NB4 (cell line): ENCODE results near the gene DPF3.

ENCODE experiments used
- MYC ChIP-seq: IDR thresholded peaks from 2 replicates; pipeline ENCODE4 v1.6.1; 2011; ENCODE audit warnings: low read depth, low read length
- POLR2A ChIP-seq: IDR thresholded peaks from 2 replicates; pipeline ENCODE4 v1.6.1; 2011; ENCODE audit warnings: mild to moderate bottlenecking; ENCODE audit not compliant: insufficient read length; ENCODE audit errors: extremely low read depth
- TF ChIP-seq, protein P1 (sequence below): IDR thresholded peaks from one replicate; pipeline ENCODE4 v1.5.1; 2012; ENCODE audit warnings: low read depth, low read length
- TF ChIP-seq, protein P2 (sequence below): IDR thresholded peaks from 2 replicates; pipeline ENCODE4 v1.6.1; 2011; ENCODE audit warnings: low read depth, low read length

DNA sequence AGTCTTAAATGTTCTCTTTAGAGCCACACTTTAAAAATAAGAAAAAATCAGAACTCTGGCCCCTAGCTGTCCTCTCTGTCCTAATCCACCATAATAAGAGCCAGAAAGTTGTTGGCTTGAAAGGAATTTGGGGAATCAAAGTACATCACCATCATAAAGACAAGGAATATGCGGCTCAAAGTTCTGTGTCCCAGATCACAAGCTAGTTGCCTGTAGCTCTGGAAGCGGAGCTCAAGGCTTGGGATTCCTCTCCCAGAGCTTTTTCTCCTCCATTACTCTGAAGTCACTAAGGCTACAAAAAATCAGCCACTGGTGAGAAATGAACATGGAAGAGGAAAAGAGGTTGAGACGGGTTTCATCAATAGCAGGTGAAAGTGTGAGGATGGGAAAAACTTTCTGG, 6.4 kb downstream of the DPF3 start:
- TF ChIP-seq, protein P1, sequence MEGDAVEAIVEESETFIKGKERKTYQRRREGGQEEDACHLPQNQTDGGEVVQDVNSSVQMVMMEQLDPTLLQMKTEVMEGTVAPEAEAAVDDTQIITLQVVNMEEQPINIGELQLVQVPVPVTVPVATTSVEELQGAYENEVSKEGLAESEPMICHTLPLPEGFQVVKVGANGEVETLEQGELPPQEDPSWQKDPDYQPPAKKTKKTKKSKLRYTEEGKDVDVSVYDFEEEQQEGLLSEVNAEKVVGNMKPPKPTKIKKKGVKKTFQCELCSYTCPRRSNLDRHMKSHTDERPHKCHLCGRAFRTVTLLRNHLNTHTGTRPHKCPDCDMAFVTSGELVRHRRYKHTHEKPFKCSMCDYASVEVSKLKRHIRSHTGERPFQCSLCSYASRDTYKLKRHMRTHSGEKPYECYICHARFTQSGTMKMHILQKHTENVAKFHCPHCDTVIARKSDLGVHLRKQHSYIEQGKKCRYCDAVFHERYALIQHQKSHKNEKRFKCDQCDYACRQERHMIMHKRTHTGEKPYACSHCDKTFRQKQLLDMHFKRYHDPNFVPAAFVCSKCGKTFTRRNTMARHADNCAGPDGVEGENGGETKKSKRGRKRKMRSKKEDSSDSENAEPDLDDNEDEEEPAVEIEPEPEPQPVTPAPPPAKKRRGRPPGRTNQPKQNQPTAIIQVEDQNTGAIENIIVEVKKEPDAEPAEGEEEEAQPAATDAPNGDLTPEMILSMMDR = no peak
- TF ChIP-seq, protein P2, sequence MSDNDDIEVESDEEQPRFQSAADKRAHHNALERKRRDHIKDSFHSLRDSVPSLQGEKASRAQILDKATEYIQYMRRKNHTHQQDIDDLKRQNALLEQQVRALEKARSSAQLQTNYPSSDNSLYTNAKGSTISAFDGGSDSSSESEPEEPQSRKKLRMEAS = no peak
- no peak for TF ChIP-seq POLR2A
- TF ChIP-seq MYC = no peak
